GM13976 (cell line): Measurements from ENCODE around the gene HSPA12B.

Experiments
- DNase-seq: peaks from one replicate; pipeline ENCODE4 v3.0.0; 2012; ENCODE audit warnings: low spot score
- CTCF ChIP-seq: IDR thresholded peaks from 2 replicates; pipeline ENCODE4 v1.5.1; 2012; ENCODE audit warnings: borderline replicate concordance, mild to moderate bottlenecking; ENCODE audit not compliant: insufficient read depth; ENCODE audit errors: extremely low read depth, missing control alignments, control extremely low read depth
- in situ Hi-C: fragments of 300-500 bp; cut with MboI; formaldehyde crosslinking; loops from one replicate; pipeline ENCODE4 v1.12.0; 2022; ENCODE audit warnings: low sequenced_read_pairs, mixed read lengths, inconsistent platforms; ENCODE audit not compliant: unreplicated experiment

HSPA12B gene

GRCh38 chr20:3732327-3733118 is at the start of gene HSPA12B:
HSPA12B (plus strand) TSS chr20:3732685; CDS start chr20:3738675, 5,990 bp downstream.
- no peak for DNase-seq
- TF ChIP-seq CTCF = no peak
- in situ Hi-C loops = no loop called here

- DNase-seq = no peak
- in situ Hi-C loops = no loop called here
- no peak for TF ChIP-seq CTCF
Observed at GRCh38 chr20:3685341-3685740, 47.1 kb upstream of the HSPA12B start.

- no peak for TF ChIP-seq CTCF
- in situ Hi-C loops = no loop called here
- DNase-seq = no peak
Observed at GRCh38 chr20:3686421-3686820, 46.1 kb upstream of the HSPA12B start.

GRCh38 chr20:3686867-3687321 is 45.6 kb upstream of the HSPA12B start:
- TF ChIP-seq CTCF = no peak
- in situ Hi-C loops = no loop called here
- DNase-seq = no peak

GRCh38 chr20:3687655-3688054 is 44.8 kb upstream of the HSPA12B start:
- in situ Hi-C loops = no loop called here
- peak; percentile 51 for DNase-seq
- TF ChIP-seq CTCF = no peak

GRCh38 chr20:3689978-3690377 is 42.5 kb upstream of the HSPA12B start:
- DNase-seq = no peak
- in situ Hi-C loops = no loop called here
- TF ChIP-seq CTCF = no peak

GRCh38 chr20:3690413-3690812 is 42.1 kb upstream of the HSPA12B start:
- DNase-seq = no peak
- TF ChIP-seq CTCF = no peak
- in situ Hi-C loops = no loop called here
